ENCODE measurements around the gene CAVIN2. TPM values are rescaled to one million over a fixed set of nuclear protein-coding genes. Genes with fewer than 3 reads are reported as not detected.

CAVIN2 gene
- total RNA-seq, 2 experiments from 2014 or later = not detected

GRCh38 chr2:191877875-191878274, 31.0 kb upstream of the CAVIN2 start:
- Mint-ChIP-seq H3K36me3 (ENCODE audit: low read depth) (no peaks in the 10 kb centered on the region), H3K4me1 (no peaks in the 10 kb centered on the region), H3K9me3 (no peaks in the 10 kb centered on the region), H3K27me3 (peaks cover 4% of the 10 kb centered on the region), H3K4me3 (no peak overlapping the region), H3K27ac (no peak overlapping the region)
- ChIA-PET CTCF (interaction anchor here (0.6 kb wide), 1 partner anchor 40 kb away, joined by 3 read pairs; no protein-coding TSS in a partner anchor), POLR2A (no interaction called here)
- DNase-seq = no peak

DNA sequence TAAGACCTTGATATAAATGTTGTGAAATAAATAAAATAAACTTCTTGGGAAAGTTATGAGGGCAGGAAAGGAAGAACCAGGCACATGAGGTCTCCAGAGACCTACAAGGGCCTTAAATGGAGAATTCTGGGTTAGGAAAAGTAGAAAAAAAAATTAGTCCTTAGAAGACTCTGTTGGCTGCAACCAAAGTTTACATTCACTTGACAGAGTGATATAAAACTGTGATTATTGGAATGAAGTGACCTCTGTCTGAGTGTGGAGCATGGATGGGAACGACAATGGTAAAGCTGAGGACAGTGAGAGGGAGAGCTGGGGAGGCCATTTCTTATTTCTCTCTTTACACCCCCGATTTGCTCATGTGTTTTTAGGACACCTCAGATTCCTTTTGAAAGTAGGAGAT, 29.0 kb upstream of the CAVIN2 start:
- H3K4me1 Mint-ChIP-seq = no peaks in the 10 kb centered on the region
- POLR2A ChIA-PET = no interaction called here

DNA sequence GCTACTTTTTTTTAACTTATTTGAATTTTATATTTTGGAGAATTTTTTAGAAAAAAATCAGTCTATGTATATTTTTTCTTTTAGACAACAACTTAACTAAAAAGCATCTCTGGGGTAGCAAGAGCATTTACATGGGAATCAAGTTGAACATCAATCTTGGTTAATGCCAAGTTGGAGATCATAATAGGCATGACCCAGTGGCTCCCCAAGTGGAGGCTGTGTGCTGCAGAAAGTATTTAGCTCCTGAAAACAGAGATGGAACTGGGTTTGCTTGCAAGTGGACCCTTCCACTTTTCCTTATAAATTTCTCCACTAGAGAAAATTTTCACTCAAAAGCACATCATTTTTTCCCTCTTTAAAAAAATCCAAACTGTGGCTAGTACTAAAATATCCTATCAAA, 23.9 kb upstream of the CAVIN2 start:
- ChIA-PET CTCF (interaction anchor here (0.6 kb wide), 1 partner anchor 105 kb away, joined by 5 read pairs; no protein-coding TSS in a partner anchor), POLR2A (no interaction called here)
- no peaks in the 10 kb centered on the region for H3K4me1 Mint-ChIP-seq
- DNase-seq = no peak
- H3K36me3 Mint-ChIP-seq (ENCODE audit: low read depth) = no peaks in the 10 kb centered on the region
- H3K9me3 Mint-ChIP-seq = no peaks in the 10 kb centered on the region
- no peak overlapping the region for H3K27ac Mint-ChIP-seq
- H3K27me3 Mint-ChIP-seq = peaks cover 13% of the 10 kb centered on the region
- no peak overlapping the region for H3K4me3 Mint-ChIP-seq

More for the DNA sequence above, 29.0 kb upstream of the CAVIN2 start:
- H3K36me3 Mint-ChIP-seq (ENCODE audit: low read depth) = no peaks in the 10 kb centered on the region
- no peak overlapping the region for H3K27ac Mint-ChIP-seq
- DNase-seq = no peak
- H3K9me3 Mint-ChIP-seq = no peaks in the 10 kb centered on the region
- CTCF ChIA-PET = no interaction called here
- H3K27me3 Mint-ChIP-seq = peaks cover 6% of the 10 kb centered on the region
- H3K4me3 Mint-ChIP-seq = no peak overlapping the region

DNA sequence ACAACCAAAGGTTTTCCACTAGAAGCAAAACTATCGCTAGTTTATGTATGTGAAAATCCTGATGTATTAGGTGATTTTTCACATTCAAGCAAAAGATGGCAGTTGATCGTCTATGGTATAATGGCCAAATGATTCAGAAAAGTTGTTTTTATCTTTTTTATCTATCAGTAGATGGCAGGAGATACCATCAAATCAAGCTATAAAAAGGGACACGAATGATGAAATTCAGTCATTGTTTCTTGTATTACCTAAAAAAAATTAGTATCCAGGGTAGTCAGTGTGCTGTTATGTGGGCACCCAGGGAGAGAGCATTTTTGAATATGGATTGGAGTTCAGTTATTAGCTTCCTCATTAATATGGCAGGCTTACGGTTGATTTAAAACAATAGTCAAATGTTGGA, 22.9 kb upstream of the CAVIN2 start:
- H3K36me3 Mint-ChIP-seq (ENCODE audit: low read depth) = no peaks in the 10 kb centered on the region
- no peak for DNase-seq
- no peak overlapping the region for H3K4me3 Mint-ChIP-seq
- peaks cover 13% of the 10 kb centered on the region for H3K27me3 Mint-ChIP-seq
- no peaks in the 10 kb centered on the region for H3K9me3 Mint-ChIP-seq
- CTCF ChIA-PET = interaction anchor here (0.8 kb wide), 1 partner anchor 30 kb away, joined by 3 read pairs; no protein-coding TSS in a partner anchor
- H3K4me1 Mint-ChIP-seq = no peaks in the 10 kb centered on the region
- H3K27ac Mint-ChIP-seq = no peak overlapping the region
- POLR2A ChIA-PET = no interaction called here

GRCh38 chr2:191869178-191869577, 22.3 kb upstream of the CAVIN2 start:
- CTCF ChIA-PET = interaction anchor here (0.8 kb wide), 1 partner anchor 30 kb away, joined by 3 read pairs; no protein-coding TSS in a partner anchor
- POLR2A ChIA-PET = no interaction called here
- H3K27ac Mint-ChIP-seq = no peak overlapping the region
- peaks cover 13% of the 10 kb centered on the region for H3K27me3 Mint-ChIP-seq
- H3K9me3 Mint-ChIP-seq = no peaks in the 10 kb centered on the region
- no peak overlapping the region for H3K4me3 Mint-ChIP-seq
- no peak for DNase-seq
- no peaks in the 10 kb centered on the region for H3K36me3 Mint-ChIP-seq (ENCODE audit: low read depth)
- H3K4me1 Mint-ChIP-seq = no peaks in the 10 kb centered on the region

DNA sequence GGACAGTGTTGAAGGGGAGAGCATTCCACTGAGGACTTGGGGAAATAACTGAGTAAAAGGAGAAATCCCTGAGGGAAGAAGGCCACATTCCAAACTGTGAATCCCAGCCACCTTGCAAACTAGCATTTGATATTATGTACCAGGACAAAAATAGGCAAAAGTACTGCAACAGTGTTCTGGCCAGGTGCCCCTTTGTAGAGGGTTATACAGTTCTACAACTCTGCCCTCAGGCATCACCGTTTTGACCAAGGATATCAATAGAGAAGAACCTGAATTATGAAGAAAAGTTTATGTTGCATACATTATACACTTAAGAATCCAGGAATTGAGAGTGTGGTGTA, 20.6 kb upstream of the CAVIN2 start:
- H3K27ac Mint-ChIP-seq = no peak overlapping the region
- no peak overlapping the region for H3K4me3 Mint-ChIP-seq
- DNase-seq = no peak
- ChIA-PET POLR2A (no interaction called here), CTCF (no interaction called here)
- H3K36me3 Mint-ChIP-seq (ENCODE audit: low read depth) = no peaks in the 10 kb centered on the region
- H3K9me3 Mint-ChIP-seq = no peaks in the 10 kb centered on the region
- no peaks in the 10 kb centered on the region for H3K4me1 Mint-ChIP-seq
- H3K27me3 Mint-ChIP-seq = peaks cover 13% of the 10 kb centered on the region

DNA sequence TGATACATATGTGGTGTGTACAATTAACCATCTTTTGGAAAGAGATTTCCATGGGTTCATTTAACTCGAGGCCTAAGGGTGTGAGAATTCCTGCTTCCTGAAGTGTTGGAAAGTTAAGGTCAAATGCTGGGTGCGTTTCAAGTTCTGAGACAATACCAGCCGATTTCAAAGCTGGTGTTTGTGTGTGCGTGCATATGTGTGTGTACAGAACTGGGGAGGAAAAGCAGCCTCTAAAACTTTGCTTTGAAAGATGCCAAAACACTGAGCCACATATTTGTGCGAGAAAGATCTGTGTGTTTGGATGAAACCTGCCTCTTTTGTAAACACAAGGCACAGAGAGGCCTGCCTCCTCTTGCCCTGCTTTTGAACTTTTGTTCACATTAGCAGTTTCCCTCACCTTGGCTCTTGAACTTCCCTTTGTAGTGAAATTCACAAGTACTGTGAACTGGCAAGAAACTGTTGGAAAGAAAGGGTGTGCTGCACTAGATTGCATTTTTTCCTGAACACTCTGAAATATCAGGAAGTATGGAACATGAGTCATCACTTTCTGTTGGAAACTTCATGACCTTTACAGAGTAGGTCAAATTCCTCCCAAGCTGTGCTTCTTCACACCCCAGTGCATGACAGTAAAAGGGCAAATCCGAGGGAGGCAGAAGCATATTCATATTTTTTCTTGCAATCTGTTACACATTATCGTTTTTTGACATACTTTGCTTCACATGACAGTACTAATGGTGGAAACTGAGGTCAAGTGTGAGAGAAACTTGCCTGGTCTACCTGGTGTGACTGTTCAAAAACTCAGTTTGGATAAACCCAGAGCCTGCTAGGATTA, 20.0 kb upstream of the CAVIN2 start:
- no peak for DNase-seq
- H3K9me3 Mint-ChIP-seq = no peaks in the 10 kb centered on the region
- H3K27ac Mint-ChIP-seq = no peak overlapping the region
- peaks cover 13% of the 10 kb centered on the region for H3K27me3 Mint-ChIP-seq
- ChIA-PET CTCF (no interaction called here), POLR2A (no interaction called here)
- no peak overlapping the region for H3K4me3 Mint-ChIP-seq
- H3K36me3 Mint-ChIP-seq (ENCODE audit: low read depth) = no peaks in the 10 kb centered on the region
- no peaks in the 10 kb centered on the region for H3K4me1 Mint-ChIP-seq

DNA sequence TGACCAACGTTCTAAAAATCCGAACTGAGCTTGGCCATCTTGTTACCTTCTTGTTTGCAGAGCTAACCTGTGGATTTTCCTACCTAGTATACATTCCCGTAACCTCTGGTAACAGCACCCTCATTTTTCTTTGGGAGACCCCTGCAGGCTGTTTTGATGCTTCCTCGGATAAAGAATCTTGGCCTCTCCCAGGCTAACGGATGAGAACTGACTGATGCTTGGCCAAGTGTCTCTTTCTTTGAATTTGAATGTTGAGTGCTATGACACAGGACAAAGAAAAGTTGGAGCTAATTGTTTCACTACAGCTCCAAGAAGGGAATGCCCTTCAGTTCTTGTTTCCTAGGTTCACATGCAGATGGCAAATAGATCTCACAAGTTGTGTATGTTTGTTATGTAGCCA, 19.3 kb upstream of the CAVIN2 start:
- ChIA-PET POLR2A (no interaction called here), CTCF (no interaction called here)
- Mint-ChIP-seq H3K27ac (no peak overlapping the region), H3K27me3 (peaks cover 13% of the 10 kb centered on the region), H3K9me3 (no peaks in the 10 kb centered on the region), H3K4me1 (no peaks in the 10 kb centered on the region), H3K4me3 (no peak overlapping the region), H3K36me3 (ENCODE audit: low read depth) (no peaks in the 10 kb centered on the region)
- DNase-seq = no peak

DNA sequence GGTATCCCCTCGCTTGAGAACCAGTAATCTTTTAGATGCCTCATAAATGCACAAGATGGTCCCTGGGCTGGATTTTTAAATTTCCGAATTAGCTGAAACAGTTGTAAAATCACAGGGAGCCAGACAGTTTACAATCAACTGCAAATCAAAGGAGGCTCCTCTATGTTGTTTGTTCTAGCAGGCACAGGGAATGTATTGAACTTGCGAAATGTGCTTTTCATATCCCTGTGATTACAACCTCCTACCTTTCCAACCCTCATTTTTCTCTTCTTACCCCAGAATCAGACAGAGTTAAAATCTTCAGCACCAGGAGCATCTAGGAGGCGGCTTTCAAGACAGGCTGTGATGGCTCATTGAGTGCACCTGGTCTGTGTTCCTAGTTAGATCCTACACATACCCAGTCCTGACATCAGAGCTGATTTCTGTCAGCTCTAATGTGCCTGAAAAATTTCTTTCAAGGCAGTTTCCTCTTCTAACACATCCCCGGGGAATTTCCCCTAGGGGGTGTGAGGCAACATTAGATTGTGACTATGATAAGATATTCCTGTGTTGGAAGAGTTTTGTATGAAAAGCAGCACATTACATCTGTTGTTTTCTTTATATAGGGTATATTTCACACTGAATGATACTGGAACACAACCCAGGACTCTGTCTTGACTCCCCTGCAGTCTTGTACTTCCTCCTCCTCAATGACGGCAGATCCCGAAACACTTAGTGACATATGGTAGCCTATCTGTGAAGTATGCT, 17.9 kb upstream of the CAVIN2 start:
- CTCF ChIA-PET = no interaction called here
- H3K9me3 Mint-ChIP-seq = no peaks in the 10 kb centered on the region

DNA sequence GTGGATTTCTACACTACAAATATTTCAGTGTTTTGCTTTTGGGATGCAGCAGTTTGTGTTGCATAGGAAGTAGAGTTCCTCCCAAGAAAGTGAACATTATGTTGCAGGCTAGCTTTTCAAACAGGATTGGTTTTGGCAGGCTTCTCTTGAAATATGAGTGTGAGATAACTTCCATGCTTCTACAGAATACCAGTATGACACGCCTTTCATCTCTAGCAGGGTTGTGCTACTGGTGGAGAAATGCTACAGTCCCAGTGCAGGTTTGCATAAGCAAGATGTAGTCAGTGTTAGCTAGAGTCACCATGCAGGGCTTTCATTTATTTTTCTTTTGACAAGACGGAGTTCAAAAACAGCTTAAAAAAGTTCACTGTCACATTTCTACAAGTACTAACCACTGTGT, 17.1 kb upstream of the CAVIN2 start:
- H3K27ac Mint-ChIP-seq = no peak overlapping the region
- no peak for DNase-seq
- no peaks in the 10 kb centered on the region for H3K9me3 Mint-ChIP-seq
- ChIA-PET CTCF (no interaction called here), POLR2A (no interaction called here)
- no peaks in the 10 kb centered on the region for H3K36me3 Mint-ChIP-seq (ENCODE audit: low read depth)
- no peak overlapping the region for H3K4me3 Mint-ChIP-seq
- no peaks in the 10 kb centered on the region for H3K4me1 Mint-ChIP-seq
- peaks cover 6% of the 10 kb centered on the region for H3K27me3 Mint-ChIP-seq

More for the DNA sequence above, 17.9 kb upstream of the CAVIN2 start:
- H3K4me1 Mint-ChIP-seq = no peaks in the 10 kb centered on the region
- H3K27me3 Mint-ChIP-seq = peaks cover 9% of the 10 kb centered on the region
- POLR2A ChIA-PET = no interaction called here
- no peak for DNase-seq
- H3K36me3 Mint-ChIP-seq (ENCODE audit: low read depth) = no peaks in the 10 kb centered on the region
- H3K4me3 Mint-ChIP-seq = no peak overlapping the region
- no peak overlapping the region for H3K27ac Mint-ChIP-seq

DNA sequence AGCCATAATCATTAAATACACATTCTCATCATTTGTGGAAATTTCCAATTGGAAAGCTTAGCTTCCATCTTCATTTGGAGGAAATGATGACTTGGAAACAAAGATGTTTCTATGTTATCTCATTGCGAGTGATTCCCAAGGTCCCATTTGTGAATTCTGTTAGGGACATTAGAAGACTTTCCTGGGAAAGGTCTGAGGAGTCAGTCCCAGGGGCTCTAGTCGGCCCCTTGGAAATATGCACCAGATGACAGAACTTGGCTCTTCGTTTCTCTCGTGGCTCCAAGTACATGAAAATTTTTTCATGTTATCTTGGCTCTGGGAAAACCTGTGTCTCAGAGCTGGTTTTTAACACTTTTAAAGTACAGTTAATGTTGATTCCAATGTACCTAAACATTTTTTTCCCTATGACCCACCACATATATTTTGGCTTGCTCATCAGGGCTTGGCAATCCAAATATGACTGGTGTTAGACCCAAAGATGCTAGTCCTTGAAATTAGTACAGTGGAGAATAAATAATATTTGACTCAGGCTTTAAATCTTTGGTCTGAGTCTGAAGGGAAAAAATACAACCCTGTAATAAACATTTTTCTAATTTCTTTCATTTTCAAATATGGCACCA, 15.4 kb upstream of the CAVIN2 start:
- no peaks in the 10 kb centered on the region for H3K4me1 Mint-ChIP-seq
- H3K4me3 Mint-ChIP-seq = no peak overlapping the region
- H3K27ac Mint-ChIP-seq = no peak overlapping the region
- ChIA-PET CTCF (interaction anchor here (0.7 kb wide), 1 partner anchor 59 kb away, joined by 5 read pairs; no protein-coding TSS in a partner anchor), POLR2A (no interaction called here)
- DNase-seq = no peak
- H3K36me3 Mint-ChIP-seq (ENCODE audit: low read depth) = no peaks in the 10 kb centered on the region
- peaks cover 6% of the 10 kb centered on the region for H3K27me3 Mint-ChIP-seq
- no peaks in the 10 kb centered on the region for H3K9me3 Mint-ChIP-seq

GRCh38 chr2:191860760-191861466, 14.0 kb upstream of the CAVIN2 start:
- Mint-ChIP-seq H3K27ac (no peak overlapping the region), H3K4me1 (no peaks in the 10 kb centered on the region), H3K27me3 (no peaks in the 10 kb centered on the region), H3K4me3 (no peak overlapping the region), H3K36me3 (ENCODE audit: low read depth) (no peaks in the 10 kb centered on the region), H3K9me3 (no peaks in the 10 kb centered on the region)
- POLR2A ChIA-PET = no interaction called here
- CTCF ChIA-PET = no interaction called here
- DNase-seq = no peak

- Mint-ChIP-seq H3K4me1 (no peaks in the 10 kb centered on the region), H3K27ac (no peak overlapping the region), H3K4me3 (no peak overlapping the region), H3K27me3 (peaks cover 3% of the 10 kb centered on the region), H3K36me3 (ENCODE audit: low read depth) (no peaks in the 10 kb centered on the region), H3K9me3 (no peaks in the 10 kb centered on the region)
- no peak for DNase-seq
- POLR2A ChIA-PET = no interaction called here
- CTCF ChIA-PET = no interaction called here
Observed at GRCh38 chr2:191859681-191860080, 12.8 kb upstream of the CAVIN2 start.
